HG02943 (cell line): ENCODE results near the gene C9.
"Not testable (repeated sequence)": the region's sequence is repeated elsewhere in the genome, so short reads cannot be mapped to it uniquely, and the experiment has no call there.

Experiments used
- ATAC-seq: cut with Tn5 transposase; IDR thresholded peaks from one replicate; pipeline ENCODE4 v1.9.1; 2021; ENCODE audit warnings: mild to moderate bottlenecking, low read depth, moderate library complexity; ENCODE audit not compliant: unreplicated experiment

Gene C9

DNA sequence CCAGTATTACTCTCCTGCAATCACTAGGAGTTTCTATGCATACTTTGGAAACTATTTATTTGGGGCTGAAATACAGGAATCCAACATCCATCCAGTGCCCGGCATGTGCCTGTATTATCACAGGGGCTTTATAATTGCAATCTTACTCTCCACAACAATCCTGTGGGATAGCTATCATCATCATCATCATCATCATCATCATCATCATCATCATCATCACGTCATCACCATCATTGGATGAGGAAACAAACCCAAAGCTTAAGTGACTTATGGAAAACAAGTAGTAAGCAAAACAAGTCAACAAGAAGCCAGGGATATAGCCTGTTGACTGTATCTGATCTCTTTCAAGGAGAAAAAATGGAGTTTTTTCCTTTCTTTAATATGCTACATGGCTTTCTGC is 97.1 kb downstream of the C9 start:
- no peak for ATAC-seq

DNA sequence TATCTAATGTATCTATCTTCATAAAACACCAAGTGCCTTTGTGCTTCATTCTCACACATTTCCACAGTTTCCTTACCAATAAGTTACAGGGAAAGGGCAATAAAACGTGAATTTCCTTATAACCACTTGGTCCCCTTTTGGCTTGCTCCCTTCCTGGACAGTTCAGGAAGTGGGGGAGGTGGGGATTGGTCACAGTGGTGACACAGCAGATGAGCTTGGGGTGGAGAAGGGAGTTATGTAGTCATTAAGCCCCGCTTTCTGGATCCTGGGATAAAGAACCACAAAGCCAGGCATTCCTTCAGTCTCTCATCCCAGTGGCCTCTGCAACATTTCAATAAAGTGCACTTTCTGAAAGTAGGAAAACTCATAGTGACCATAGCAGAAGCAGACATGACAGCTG is 97.9 kb downstream of the C9 start:
- no peak for ATAC-seq

DNA sequence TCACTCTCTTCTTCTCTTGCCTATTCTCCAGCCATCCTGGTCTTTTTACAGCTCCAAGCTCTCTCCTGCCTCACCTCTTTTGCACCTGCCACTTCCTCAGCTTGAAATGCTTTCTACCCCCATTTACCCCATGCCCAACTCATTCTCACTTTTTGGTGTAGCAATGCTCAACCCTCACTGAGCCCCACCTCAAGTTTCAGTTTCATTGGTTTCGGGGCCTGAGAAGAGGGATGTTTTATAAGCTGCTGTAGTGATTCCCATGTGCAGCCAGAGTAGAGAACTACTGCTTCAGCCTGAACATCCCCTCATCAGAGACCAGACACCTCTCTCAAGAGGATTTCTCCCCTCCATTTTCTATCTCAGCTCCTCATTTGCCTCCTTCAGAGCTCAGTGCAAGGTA is 99.8 kb downstream of the C9 start:
- peak; percentile 89 for ATAC-seq

DNA sequence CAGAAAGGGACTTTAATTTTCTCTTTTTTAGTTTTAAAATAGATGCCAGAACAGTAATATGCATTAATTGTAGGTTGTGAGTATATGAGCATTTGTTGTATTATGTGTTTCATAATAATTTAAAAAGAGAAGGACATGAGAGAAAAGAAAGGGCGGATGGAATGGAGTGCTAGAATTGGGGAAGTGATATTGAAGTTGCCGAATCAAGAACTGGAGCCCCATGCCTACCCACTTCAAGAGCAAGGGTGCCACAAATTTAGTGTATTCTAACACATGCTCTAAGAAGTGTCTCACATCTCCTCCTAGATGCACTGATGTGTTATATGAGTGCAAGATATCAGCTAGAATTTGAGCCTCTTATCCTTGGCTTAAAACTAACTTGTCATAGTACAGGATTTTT is 101.3 kb downstream of the C9 start:
- ATAC-seq, result no peak

DNA sequence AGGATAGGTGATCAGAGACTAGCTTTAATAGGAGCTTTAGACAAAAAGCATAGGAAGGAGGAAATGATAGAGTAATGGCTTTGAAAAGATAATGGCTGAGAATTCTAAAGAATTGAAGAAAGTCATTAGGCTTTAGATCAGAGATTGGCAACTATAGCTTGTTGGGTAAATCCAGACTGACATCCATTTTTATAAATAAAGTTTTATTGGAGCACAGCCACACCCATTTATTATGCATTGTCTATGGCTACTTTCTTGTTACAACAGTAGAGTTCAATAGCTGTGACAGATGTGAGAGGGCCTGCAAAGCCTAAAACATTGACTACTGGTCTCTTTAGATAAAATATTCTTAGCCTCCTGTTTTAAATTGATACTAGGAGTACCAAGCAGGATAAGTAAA is 104.2 kb downstream of the C9 start:
- ATAC-seq, result no peak

DNA sequence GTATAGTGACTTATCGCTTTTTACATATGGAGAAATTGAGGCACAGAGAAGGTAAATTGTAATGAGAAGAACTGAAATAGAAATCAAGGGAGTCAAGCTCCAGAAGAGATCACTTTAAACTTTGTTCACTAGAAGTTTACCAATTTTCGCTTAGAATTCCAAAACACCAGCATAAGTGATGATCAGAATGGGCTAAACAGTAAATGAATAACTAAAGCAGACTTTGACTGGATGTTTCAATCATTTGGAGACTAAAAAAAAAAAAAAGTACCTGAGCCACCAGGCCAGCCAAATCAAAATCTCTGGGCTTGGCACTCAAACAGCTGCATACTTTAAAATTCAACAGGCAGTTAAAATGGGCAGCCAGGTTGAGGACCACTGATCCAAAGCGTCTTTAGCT is 106.7 kb downstream of the C9 start:
- no peak for ATAC-seq

DNA sequence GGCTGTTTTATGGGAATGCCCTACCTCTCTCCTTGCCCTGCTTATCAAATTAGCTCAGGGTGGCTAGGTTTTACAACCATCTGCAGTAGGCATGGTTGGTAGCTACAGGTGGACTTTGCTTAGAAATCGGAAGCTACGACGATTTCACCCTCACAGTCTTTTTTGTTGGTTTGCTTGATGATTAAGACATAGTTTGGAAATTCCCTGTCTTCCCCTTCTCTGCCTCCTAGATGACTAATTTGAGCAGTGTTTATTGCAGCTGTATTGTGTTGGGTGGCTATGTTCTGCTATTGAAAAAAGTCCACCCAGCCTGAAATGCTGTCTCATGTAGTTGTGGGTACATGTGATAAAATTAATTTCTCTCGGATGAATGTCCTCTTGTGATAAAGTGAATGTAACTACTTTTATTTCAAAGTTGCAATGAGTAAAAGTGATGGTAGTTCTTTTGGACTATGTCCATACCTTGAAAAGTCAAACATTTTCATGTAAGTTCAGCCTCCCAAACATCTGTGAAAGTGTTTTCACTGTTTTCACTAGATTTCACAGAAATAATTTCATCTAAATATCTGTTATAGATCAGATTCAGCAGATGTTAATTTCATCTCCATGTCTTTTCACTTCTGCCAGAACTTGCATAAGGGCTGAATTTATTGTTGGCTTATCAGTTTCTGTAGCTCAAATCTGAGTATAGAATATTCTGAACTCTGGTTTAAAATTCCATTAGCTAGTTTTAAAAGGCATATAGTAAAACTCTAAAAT is 107.6 kb downstream of the C9 start:
- ATAC-seq, result no peak

DNA sequence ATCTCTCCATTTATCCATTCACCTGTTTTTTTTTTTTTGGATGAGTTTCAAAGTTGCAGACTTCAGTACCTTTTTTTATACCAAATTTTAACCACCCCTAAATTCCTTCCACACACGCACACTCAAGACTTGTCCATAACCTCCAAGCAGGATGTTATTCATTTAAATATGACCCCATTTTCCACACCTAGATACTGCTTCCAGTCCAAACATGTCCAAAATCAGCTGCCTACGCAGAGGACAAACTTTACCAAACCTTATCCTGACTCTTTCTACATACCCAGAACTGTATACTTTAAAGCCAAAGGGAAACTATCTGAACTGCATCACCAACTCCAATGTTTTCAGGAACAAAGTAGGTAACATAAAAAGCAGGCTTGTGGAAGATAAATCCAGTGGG is 108.9 kb downstream of the C9 start:
- no peak for ATAC-seq

DNA sequence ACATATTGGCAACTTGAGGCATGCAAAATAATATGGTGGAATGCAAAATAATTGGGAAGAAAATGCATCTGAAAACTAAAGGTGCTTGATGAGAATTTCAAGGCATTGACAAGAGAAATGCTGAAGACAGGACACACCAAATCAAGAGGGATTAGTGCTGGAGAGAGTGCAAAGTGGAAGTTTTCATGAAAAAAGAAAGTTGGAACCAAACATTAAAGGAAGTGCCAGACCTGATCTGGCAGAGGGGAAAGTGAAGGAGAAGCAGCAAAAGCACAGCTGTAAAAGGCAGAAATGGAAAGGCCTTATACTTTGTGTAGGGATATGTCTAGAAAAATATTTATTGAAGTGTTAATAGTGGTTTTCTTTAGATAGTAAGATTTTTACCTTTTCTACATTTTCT is 109.6 kb downstream of the C9 start:
- ATAC-seq, result no peak

DNA sequence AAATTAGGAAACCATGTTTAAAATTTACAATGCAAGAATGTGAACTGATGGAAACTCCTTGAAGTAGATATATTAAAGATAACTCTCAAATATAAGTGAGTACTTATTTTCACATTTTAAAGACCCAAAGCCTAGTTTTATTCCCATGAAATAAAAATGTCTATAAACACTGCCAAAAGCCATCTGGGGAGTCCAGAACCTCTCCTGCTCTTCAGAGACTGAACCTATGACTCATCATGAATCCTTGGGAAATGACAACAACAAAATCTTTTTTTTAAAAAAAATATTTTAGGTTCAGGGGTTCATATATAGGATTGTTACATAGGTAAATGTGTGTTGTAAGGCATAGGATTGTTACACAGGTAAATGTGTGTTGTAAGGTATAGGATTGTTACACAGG is 111.1 kb downstream of the C9 start:
- ATAC-seq, result no peak

DNA sequence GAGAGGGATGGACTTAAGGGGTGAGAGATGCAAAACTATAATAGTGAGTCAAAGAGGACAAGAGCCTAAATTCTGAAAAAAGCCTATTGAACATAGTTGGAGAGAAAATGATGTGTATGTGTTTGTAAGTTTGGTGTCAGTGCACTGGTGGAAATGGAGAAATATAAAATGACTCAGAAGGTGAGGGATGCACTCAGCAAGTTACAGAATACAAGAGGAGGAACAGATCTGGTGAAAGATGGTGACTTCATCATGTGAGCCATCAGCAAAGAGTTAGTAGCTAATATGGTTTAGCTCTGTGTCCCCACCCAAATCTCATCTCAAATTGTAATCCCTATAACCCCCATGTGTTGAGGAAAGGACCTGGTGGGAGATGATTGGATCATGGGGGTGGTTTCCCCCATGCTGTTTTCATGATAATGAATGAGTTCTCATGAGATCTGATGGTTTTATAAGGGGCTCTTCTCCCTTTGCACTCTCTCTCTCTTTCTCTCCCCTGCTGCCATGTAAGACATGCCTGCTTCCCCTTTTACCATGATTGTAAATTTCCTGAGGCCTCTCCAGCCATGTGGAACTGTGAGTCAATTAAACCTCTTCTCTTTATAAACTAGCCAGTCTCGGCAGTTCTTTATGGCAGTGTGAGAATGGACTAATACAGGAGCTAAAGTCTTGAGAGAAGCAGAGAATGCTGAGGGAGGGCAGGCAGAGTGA is 114.6 kb downstream of the C9 start:
- ATAC-seq, result no peak

DNA sequence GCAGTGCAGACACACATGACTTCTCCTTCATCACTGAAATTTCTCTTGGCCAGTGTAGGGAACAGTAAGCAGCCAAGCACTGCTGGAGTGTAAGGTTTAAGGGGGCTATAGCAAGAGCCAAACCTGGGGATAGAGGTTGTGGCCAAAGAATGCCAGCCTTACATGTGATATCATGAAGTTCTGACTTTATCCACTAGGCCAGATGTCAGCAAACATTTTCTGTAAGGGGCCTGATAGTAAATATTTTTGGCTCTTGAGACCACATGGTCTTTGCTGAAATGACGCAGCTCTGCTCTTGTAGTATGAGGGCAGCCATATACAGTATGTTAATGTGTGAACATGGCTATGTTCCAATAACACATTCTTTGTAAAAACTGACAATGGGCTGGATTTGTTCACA is 115.2 kb downstream of the C9 start:
- ATAC-seq, result no peak

DNA sequence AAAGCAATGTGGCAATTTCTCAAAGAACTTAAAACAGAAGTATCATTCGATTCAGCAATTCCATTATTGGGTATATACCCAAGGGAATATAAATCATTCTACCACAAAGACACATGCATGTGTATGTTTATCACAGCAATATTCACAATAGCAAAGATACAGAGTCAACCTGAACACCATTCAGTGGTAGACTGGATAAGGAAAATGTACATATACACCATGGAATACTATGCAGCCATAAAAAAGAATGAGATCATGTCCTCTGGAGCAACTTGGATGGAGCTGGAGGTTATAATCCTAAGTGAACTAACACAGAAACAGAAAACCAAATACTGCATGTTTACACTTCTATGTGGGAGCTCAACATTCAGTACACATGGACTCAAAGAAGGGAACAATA is 123.5 kb downstream of the C9 start:
- ATAC-seq, result no peak

DNA sequence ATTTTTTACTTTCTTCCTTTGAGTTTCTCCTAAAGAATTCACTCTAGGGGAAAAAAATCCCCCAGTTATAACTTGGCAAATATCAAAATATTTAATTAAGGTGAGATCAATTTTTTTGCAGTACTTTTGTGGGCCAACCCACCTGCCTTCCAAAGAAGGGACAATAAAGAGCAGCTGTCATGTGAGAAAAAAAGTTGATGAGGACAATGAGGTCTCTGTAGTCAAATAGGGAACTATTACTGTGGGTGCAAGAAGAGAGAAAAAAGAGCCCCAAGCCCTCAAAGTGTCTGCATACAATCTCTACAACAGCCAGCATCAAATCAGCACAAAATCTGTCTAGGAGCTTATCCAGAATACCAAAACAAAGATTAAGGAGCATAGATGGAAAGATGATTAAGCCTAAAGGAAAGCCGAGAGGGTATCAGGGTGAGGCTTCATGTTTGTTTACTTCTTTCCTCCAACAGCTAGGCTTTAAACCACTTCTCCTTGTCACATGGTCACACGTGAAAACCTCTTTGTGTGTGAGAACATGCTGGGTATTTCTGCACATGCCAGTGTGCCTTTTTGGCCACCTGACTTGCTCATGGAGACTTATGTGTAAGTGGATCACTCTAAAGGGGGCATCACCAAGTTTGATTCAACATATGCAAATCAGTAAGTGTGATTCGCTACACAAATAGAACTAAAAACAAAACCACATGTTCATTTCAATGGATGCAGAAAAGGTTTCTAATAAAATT is 125.8 kb downstream of the C9 start:
- no peak for ATAC-seq

DNA sequence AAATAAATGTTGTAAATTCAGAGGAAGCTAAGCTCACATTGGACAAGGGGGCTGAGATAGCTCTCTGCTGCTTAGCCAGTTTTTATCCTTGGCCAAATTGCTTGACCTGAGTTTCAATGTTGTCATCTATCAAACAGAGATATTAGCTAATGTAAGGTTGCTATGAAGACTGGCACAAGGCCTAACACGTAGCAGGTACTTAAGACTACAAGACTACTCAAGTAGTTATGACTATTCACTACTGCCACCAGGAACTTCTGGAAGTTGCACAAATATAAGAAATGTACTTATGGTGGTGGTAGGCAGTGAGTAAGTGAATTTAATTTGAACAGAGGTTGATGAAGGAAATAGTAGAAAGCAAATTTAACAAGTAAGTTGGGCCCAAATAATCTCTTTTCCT is 127.6 kb downstream of the C9 start:
- no peak for ATAC-seq

DNA sequence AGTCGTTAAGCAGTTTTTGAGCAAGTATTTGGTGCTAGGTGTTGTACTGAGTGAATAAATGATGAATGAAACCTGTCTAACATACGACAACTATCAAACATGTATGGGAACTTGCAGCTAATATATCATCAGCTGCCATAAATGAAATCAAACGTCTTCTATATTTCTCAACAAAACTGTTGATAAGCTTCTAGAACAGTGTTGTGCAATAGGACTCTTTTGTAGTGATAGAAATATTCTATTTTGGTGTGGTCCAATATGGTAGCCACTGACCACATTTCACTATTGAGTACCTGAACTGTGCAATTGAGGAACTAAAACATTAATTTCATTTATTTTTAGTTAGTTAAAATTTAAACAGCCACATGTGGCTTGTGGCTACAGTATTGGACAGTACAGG is 128.6 kb downstream of the C9 start:
- ATAC-seq, result no peak

DNA sequence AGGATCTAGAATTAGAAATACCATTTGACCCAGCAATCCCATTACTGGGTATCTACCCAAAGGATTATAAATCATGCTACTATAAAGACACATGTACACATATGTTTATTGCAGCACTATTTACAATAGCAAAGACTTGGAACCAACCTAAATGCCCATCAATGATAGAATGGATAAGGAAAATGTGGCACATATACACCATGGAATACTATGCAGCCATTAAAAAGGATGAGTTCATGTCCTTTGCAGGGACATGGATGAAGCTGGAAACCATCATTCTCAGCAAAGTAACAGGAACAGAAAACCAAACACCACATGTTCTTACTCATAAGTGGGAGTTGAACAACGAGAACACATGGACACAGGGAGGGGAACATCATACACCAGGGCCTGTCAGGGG is 129.8 kb downstream of the C9 start:
- not testable (repeated sequence) for ATAC-seq
